GM19023 (cell line): ENCODE data around the gene SMIM1.
A peak's percentile ranks its signal among the peaks of the same experiment; 100 is the strongest.
"Not testable (repeated sequence)": the region's sequence is repeated elsewhere in the genome, so short reads cannot be mapped to it uniquely, and the experiment has no call there.

Source experiments
- ATAC-seq: cut with Tn5 transposase; IDR thresholded peaks from one replicate; pipeline ENCODE4 v1.9.1; 2021; ENCODE audit warnings: mild to moderate bottlenecking, moderate library complexity; ENCODE audit not compliant: unreplicated experiment

The SMIM1 gene

DNA sequence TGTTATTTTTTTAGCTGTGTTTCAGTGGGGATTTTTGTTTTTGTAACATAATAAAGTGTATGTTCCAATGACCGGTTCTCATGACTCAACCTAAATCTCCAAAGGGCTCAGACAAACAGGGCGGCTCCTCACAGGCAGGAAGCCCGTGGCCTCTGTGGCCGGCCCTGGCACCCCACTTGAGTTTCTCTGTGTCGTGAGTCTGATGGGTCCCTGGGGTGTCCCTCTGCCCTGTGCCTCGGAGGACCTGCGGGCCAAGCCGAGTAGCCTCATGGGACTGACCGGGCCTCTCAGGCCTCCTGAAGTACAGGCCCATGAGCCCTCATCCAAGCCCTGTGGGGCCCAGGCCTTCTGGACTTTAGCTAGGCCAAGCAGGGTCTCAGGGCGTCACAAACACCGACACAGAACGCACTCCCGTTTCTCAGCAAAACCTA, 36.4 kb upstream of the SMIM1 start:
- no peak for ATAC-seq

DNA sequence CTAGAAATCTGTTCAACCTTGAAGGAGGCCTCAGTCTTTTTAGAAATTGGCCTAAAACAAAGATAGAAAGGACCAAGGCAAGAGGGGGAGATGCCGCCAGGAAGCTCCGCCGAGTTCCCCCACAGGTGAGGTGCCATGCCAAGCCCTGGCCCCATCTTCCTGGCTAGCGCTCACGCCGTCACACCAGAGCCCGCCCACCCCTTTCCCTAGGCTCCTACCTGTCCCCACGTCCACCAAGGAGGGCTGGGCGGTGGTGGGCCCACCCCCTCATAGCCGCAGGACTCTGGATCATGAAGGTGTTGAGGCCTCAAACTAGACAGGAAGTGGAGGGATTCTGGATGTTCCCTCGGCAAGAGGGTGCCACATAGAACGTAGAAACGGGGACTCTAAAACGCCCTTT, 35.8 kb upstream of the SMIM1 start:
- ATAC-seq: no peak

DNA sequence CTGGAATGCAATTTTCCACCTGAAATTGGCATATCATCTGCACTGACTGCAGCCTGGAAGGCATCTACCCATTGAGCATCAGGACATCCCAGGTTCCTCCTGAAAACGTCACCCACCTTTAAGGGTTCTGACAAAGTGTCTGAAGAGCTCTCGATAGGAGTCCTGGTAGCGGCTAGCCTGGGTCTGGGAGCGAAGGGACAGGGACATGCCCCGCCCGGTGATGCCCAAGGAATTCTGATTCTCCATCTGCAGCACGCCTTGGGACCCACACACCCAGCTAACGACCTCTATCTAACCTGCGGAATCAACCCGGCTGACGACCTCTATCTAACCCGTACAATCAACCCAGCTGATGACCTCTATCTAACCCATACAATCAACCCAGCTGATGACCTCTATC, 33.6 kb upstream of the SMIM1 start:
- ATAC-seq: no peak

DNA sequence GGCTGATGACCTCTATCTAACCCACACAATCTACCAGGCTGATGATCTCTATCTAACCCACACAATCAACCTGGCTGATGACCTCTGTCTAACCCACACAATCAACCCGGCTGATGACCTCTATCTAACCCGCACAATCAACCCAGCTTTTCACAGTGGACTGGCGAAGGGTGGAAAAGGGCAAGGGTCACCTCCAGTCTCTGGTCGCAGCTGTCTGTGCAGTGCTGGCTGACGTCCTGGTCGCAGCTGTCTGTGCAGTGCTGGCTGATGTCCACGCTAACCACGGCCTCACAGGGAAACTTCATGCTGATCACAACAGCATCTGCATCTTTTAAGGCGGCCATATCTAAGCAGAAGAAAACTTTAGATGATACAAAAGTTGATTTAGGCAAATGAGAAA, 32.5 kb upstream of the SMIM1 start:
- no peak for ATAC-seq

DNA sequence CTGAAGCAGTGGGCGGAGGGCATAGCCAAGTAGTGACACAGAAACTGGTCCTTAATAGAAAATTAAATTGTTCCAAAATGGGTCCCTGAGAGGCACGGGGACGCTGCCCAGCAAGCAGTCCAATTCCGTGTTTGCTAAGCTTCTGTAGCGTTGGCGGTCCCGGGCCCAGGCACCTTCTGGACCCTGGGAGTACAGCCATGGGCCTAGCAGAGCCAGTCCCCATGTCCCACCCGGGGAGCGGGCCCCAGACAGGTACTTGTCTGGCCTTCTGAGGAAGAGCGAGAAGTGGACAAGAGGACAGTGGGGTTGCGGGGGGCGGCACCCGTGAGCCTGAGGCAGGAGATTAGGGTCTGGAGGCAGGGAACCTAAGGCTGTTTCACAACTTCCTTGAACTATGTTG, 31.8 kb upstream of the SMIM1 start:
- ATAC-seq: no peak

DNA sequence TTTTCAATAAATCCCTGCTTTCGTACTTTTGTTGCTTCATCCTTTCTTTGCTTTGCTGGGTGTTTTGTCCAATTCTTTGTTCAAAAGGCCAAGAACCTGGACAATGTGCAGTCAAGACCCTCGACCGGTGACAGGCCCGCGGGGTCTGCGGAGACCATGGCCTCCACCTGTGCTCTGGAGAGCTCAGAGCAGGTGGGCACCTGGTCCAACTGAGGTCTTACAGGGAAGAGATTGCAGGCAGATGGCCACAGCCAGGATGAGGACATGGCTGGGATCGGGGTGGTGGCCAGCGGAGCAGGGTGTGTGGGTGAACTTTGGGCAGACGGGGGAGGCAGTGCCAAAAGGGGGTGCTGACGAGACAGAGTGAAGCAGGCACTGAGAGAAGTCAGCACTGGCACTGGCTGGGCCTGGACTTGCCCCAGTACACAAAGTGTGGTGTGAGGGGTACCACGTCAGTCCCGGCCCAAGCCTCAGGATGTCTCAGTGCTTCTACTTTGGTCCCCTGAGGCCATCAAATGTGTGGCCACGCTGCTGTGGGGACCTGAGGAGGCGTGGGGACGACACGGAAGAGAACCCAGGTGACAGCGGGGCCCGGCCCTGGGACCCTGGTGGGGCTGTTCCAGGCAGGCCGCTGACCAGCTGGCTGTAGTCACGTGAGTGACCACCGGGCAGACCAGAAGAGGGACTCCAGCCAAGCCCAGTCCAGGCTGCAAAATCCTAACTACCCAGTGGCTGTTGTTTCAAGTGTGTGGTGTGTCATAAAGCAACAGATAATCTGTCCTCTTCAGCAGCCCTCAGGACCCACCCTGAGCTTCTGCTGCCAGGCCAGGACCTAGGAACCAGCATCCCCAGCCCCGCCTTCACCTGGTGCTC, 30.7 kb upstream of the SMIM1 start:
- ATAC-seq: no peak

DNA sequence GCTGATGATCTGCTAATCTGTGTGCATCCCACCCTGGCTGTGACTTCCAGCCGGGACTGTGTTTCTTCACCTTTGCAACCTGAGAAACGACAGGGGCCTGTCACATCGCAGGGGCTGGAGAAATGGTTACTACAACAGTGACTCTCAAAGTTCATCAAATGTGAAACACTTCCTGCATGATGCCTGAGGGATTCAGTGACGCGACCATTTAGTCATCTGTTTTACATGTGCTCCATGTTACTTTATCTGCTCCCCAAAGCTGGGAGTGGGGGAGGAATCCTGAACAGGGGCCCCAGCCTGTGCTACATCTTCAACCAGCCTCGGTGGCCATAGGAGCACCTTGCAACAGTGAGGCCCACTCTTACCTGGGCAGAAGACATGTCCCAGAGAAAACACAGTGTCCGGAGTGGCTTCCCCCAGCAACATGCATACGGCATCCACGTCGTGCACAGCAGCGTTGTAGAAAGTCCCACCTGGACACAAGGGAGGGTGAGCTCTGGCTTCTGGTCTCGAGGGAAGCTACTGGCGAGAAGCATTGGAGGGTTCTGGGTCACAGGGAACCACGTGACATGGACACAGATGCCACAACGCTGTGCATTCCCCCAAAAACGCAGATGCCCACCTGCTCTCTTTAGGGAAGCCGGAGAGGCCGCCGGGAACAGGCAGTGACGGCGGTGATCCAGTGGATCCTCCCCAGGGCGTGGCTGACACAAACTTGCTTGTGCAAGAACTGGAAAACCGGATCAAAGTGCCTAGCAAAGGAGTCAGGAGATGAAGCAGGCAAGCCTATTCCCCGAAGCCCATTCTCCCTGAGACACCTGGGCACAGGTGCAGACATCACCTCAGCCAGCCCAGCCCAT, 29.9 kb upstream of the SMIM1 start:
- ATAC-seq: no peak

DNA sequence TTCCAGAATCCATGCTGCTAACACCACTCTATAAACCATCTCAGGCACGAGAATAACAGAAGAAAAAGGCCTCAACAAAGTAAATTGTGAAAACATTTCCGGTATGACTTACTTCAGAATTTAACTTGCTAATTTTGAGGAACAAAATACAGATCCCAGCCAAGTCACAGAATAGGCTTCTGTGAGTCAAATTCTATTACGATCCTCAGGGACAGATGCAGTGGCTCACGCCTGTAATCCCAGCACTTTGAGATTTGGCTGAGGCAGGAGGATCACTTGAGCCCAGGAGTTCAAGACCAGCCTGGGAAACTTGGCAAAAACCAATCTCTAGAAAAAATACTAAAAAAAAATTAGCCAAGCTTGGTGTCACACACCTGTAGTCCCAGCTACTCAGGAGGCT, 29.1 kb upstream of the SMIM1 start:
- ATAC-seq: no peak

DNA sequence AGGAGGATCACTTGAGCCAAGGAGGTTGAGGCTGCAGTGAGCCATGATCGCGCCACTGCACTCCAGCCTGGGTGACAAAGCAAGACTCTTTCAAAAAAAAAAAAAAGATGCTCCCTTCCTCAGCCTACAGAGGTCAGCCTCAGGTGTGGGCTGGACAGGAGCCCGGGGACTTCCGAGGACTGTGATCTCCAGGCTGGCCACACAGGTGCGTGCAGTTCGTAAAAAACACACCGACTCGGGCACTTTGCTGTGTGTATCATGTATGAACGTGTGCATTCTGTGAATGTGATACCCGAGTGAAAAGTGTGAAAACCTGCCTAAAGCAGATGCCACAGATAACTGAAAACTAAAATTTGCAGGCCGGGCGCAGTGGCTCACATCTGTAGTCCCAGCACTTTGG, 28.7 kb upstream of the SMIM1 start:
- no peak for ATAC-seq

DNA sequence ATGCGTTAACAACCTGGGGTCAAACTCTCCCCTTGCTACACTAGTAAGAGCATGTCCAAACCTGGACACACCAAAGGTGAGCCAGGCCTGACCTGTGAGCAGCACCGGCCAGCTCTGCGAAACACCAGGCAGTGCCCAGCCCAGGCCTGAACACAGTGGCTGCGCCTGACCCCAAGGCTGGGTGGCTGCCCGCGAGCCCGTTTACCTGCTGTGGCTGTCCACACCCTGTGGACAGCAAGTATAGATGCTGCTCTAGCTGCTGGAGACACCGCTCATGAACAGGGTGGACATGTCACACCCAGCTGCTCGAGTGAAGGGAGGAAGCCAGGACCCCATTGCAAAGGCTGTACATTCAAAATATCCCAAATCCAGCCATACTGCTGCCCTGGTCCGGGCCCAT, 27.9 kb upstream of the SMIM1 start:
- no peak for ATAC-seq

DNA sequence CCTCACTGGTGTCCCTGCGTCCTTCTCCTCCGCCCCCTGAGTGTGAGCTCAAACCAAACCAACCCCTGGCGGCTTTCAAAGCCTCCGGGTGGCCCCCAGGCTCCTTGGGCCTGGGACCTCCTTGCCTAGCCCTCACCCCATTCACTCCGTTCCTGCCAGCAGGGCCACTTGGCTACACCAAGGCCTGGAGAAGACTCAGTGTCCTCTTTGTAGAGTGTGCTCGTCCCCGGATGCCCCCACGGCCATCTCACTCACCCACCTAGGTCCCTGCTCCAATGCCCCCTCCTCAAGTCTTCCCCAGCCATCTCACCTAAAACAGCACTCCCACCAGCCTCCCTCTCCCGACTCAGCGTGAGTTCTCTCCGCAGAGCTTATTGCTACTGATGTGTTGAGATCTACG, 27.5 kb upstream of the SMIM1 start:
- ATAC-seq: no peak

DNA sequence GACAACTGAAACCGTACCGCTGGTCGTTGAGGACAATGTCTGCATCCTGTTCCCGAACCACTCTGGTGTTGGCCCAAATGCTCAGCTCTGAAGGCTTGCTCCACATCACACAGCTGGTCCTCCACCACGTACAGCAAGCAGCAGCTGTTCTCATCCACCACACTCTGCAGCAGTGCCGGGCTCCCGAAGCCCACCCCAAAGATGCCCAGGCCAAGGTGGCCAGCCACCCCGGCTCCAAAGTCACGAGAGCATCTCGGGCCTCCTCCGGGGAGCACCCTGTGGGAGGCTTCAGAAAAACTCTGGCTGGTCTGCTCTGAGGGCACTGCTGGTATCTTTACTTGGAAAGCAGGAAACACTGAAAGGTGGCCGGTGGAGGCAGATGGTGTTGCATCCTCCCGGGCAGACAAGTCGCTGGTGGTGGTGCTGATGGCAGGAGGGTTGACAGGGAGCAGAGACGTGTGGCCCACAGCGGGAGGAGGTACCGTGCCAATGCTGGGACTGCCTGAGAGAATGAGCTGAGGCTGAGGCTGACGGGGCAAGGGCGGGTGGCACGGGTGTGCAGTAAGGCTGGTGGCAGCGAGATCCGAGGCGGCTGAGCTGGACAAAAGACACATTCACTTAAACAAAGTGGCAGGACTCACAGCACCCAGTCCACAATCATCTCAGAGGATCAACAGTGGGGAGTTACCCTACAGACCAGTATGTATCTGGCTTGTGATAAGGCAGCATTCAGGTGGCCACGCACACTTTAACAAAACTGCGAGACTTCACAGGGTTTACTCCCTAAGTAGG, 26.8 kb upstream of the SMIM1 start:
- no peak for ATAC-seq

DNA sequence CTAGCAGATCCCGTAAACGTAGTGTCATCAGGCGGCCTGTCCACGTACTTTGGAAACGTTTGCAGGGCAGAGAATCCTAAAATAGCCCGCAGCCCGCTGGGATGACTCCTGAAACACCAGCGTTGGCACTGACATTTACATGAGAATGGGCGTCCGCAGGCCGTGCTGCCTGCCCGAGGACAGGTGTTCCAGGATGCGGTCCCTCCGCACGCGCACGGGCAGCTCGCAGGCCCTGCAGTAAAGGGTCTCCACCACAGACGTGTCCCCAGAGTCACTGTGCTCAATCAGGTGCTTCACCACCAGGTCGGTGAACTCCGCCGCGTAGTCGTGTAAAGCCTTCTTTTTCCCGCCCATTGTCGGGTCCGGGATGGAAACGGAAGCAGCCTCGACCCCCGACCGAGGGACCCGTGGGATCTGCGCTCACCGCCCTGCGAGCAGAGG, 26.1 kb upstream of the SMIM1 start:
- ATAC-seq: no peak

DNA sequence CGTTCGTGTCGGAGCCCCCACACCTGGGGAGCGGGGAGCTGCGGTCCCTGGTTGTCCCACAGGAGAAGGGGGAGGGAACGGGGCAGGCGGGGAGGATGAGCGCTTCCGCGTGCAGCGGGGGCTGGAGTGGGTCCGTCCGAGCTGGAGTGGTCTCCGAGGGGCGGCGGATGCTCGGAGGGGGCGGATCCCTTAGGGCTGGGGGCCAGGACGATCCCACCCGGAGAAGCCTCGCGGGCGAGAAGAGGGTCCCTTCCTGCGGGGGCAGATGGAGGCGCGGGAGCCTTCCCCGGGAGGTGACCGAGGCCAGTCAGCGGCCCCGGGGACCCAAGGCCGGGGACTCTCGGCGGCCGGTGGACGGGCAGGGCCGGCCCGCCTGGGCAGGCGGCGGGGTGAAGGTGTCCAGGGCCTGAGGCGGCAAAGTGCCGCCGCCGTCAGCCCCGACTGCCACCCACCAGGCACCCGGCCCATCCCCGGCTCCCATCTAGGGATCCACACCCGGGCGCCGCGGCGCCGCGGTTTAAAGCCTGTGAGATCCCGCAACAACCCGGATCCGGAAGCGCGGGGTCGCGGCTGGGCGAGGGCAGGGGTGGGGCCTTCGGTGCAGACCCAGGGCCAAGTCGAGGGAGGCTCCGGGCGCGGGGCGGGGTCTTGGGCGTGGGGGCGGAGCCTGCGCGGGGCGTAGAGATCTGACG, 25.6 kb upstream of the SMIM1 start:
- peak; percentile 74 for ATAC-seq

DNA sequence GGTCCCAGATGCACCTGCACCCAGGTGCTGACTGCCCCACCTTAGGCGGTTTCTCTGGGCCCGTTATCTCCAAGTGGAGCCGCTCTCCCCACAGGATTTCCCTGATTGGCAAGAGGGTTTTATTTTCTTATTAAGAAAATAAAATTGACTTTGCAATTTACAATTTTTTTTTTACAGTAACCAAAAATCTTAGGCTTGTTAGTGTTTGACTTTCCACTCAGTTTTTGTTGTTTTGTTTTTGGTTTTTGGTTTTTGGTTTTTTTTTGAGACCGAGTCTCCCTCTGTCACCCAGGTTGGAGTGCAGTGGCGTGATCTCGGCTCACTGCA, 25.1 kb upstream of the SMIM1 start:
- no peak for ATAC-seq

DNA sequence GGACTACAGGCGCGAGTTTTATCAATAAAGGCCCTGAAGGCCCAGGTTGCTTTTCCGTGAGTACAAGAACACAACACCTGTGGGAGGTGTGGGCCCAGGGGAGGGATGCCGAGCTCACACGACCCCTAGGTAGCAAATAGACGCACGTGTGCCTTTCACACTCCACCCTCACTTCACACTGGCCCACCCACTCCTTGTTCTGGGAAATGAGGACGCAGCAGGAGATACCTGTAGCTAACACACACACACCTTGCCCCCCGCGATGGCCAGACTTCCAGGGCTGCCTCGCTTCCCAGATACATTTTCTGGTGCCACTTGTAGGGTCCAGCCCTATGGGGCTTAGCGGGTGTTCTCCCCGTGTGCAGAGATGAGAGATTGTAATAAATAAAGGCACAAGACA, 24.6 kb upstream of the SMIM1 start:
- no peak for ATAC-seq

DNA sequence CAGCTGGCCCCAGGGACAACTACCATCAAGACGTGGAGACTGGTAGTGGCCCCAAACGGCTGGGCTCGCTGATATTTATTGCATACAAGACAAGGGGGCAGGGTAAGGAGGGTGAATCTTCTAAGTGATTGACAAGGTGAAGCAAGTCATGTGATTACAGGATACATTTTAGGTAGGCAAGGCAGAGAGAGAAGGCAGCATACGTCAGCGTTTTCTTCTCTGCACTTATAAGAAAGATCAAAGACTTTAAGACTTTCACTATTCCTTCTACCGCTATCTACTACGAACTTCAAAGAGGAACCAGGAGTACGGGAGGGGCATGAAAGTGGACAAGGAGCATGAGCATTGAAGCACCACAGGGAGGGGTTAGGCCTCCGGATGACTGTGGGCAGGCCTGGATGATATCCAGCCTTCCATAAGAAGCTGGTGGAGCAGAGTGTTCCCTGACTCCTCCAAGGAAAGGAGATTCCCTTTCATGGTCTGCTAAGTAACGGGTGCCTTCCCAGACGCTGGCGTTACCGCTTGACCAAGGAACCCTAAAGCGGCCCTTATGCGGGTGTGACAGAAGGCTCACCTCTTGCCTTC, 24.1 kb upstream of the SMIM1 start:
- ATAC-seq: not testable (repeated sequence)

DNA sequence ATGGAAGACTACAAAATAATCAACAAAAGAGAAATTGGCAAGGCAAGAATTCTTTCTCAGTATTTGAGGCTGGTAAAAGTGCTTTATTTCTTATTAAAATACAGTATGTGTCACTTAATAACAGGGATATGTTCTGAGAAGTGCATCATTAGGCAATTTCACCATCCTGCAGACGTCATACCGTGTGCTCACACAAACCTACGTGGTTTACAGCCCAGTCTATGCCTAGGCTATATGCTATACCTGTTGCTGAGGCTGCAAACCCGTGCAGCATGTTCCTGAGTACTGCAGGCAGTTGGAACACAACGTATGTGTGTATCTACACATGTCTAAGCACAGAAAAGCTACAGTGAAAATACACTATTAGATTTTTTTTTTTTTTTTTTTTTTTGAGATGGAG, 23.0 kb upstream of the SMIM1 start:
- ATAC-seq: no peak

DNA sequence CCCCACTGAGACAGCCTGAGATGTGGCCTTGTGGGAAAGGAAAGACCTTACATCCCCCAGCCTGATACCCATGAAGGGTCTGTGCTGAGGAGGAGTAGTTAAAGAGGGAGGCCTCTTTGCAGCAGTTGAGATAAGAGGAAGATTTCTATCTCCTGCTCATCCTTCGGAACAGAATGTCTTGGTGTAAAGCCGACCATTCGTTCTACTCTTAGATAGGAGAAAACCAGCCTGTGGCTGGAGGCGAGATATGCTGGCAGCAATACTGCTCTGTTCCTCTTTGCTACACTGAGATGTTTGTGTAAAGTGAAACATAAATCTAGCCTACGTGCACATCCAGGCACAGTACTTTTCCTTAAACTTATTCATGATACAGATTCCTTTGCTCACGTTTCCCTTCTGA, 21.8 kb upstream of the SMIM1 start:
- ATAC-seq: no peak

DNA sequence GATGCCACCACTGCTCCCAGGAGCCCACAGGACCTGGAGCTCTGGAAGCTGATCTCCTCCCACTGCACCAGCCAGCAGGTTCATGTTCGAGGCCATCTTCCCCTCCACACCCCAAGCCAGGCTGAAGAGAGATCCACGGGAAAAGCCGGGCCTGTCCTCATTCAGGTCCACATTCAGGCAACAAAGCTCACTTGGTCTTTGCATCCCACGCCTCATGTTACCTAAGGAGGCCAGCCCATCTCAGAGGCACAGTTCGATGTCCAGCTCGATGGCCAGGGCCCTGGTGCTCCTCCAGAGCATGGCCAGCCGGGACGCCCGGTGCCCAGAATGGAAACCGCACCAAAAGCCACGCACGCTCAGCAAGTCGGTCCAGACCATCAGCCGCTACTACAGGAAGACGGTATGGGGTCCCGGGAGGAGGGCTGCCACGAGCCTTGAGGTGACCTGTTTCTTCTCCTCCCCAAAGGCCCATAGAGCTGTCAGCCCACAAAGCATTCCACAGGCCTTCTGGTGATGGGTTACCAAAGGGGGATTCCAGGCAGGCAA, 20.1 kb upstream of the SMIM1 start, which contains the start of gene CCDC27:
Gene CCDC27, plus strand, starts transcription at position 51 of the 546 bp plus-strand sequence. Its CDS starts 32 bp downstream, at position 83.
- ATAC-seq: no peak
